ENCODE measurements around the gene CACNA1C. TPM values are rescaled to one million over a fixed set of nuclear protein-coding genes. Genes with fewer than 3 reads are reported as not detected.

Gene CACNA1C
- total RNA-seq, 2 donors from 2014 or later: 8.1 to 18.2 TPM

DNA sequence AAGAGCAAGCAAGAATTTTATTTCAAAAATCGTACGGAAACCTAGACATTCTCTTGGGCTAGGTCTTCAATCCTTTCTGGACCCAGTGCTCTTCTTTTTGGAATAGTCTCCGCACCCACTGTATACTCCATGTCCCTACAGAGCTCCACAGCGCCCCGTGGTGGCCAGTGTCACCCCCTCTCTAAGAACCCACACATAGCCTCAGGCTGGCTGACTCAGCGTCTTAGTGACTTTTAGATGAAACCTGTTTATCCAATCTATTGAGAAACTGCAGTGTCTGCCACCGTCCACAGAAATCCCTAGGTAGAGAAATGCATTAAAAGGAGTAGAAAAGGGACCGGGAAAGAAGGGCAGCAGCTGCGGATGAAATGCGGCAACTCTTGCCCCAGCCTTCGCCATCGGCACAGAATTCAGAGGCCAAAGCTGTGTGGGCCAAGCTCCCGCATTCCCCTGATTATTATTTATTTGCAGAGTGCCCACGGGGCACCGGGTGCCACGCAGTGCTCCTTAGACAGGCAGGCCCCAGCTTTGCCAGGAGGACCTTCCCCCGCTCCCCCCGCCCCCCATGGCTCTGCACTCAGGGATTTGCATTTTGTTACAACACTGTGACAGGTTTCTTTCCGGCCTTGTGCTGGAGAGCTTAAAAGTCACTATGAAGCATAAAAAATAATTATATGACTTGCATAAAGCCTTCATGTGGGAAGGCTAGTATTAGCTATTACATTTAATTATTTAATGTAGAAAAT is 571.9 kb downstream of the CACNA1C start:
- Histone ChIP-seq H3K4me1 (replicated peaks) (no peaks in the 10 kb centered on the region), H3K4me3 (no peak overlapping the region), H3K27ac (no peak overlapping the region), H3K9me3 (no peaks in the 10 kb centered on the region), H3K36me3 (no peaks in the 10 kb centered on the region), H3K27me3 (replicated peaks; ENCODE audit: insufficient read depth) (no peaks in the 10 kb centered on the region)
- intact Hi-C loops (cut with DNase I): no loop called here
- 51% methylated on average over 19 of the region's 19 CpGs for WGBS
- no peak for DNase-seq (ENCODE audit: low spot score)
- TF ChIP-seq POLR2AphosphoS5 (IDR thresholded peaks at IDR 0.05) (no peak), POLR2A (IDR thresholded peaks at IDR 0.05) (no peak)
- TF ChIP-seq, protein P1, sequence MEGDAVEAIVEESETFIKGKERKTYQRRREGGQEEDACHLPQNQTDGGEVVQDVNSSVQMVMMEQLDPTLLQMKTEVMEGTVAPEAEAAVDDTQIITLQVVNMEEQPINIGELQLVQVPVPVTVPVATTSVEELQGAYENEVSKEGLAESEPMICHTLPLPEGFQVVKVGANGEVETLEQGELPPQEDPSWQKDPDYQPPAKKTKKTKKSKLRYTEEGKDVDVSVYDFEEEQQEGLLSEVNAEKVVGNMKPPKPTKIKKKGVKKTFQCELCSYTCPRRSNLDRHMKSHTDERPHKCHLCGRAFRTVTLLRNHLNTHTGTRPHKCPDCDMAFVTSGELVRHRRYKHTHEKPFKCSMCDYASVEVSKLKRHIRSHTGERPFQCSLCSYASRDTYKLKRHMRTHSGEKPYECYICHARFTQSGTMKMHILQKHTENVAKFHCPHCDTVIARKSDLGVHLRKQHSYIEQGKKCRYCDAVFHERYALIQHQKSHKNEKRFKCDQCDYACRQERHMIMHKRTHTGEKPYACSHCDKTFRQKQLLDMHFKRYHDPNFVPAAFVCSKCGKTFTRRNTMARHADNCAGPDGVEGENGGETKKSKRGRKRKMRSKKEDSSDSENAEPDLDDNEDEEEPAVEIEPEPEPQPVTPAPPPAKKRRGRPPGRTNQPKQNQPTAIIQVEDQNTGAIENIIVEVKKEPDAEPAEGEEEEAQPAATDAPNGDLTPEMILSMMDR (IDR thresholded peaks at IDR 0.05): no peak

DNA sequence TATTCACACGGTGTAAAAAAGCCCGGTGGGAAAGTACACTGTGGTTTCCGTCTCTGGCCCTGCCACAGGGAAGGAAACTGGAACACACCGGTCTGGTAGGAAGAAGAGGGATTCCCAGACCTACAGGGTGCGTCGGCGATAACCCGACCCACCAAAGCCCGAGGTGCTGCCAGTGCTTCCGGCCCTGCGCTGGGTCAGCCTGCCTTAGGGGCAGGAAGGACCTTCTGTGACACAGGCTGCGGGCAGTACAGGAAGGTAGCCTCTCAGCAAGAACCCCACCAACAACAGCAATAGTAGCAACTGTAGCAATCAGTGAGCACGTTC is 572.5 kb downstream of the CACNA1C start:
- no peaks in the 10 kb centered on the region for H3K4me1 ChIP-seq (replicated peaks)
- H3K4me3 ChIP-seq: no peak overlapping the region
- no peak overlapping the region for H3K27ac ChIP-seq
- no peaks in the 10 kb centered on the region for H3K27me3 ChIP-seq (replicated peaks; ENCODE audit: insufficient read depth)
- no peak for TF ChIP-seq POLR2AphosphoS5 (IDR thresholded peaks at IDR 0.05)
- TF ChIP-seq, protein P1 (IDR thresholded peaks at IDR 0.05): no peak
- TF ChIP-seq POLR2A (IDR thresholded peaks at IDR 0.05): no peak
- WGBS: 69% methylated on average over 13 of the region's 13 CpGs
- intact Hi-C loops (cut with DNase I): no loop called here
- no peaks in the 10 kb centered on the region for H3K9me3 ChIP-seq
- no peaks in the 10 kb centered on the region for H3K36me3 ChIP-seq
- no peak for DNase-seq (ENCODE audit: low spot score)

DNA sequence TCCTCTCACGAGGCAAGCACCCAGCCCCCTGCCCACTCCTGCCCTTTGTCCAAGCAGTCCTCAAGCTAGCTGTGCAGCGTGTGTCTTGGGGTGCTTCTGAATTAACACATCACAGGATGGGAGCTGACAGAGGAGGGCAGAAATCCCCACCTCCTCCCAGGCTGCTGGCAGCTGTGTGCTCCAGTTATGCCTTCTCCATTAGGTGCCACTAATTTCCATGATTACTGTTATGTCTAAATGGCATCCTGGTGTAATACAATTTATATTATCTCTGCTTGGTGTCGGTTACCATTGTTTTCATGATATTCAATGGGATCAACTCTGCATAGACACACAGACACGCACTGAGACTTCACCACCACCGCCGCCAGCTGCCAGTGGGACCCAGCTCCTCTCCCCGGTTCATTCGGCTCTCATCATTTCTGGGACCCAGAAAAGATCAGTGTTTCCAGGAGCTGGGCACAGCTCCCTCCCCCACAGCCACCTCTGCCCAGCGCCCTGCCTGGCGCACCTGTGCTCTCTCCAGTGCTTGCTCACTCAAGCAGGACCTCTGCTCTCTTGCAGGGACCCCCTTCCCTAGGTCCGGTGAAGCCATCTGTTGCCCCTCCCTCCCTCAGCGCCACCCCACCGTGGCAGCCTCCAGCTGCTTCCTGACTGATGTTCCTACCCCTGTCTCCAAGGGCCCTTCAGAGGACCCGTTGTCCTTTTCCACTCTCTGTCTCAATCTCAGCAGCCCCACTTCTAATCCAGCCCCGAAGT is 574.5 kb downstream of the CACNA1C start:
- intact Hi-C loops (cut with DNase I): no loop called here
- DNase-seq (ENCODE audit: low spot score): no peak

DNA sequence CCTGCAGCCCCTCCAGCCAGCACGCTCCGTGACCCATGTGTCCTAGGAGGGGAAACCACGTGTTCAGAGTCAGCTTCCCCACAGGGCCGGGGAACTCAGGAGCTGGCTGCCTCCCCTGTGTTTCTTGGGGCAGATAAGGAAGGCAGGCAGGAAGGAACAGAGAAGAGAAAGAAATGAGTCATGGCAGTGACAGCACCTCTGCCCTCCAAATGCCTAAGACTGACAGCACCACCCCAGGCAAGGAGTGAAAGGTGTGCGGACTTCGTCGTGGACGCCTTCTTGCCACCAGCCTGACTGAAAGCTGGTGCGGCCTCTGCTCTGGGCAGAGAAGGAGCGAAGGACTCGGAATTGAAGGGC is 575.0 kb downstream of the CACNA1C start:
- H3K9me3 ChIP-seq: no peaks in the 10 kb centered on the region
- no peaks in the 10 kb centered on the region for H3K4me1 ChIP-seq (replicated peaks)
- TF ChIP-seq POLR2A (IDR thresholded peaks at IDR 0.05): no peak
- TF ChIP-seq, protein P1 (IDR thresholded peaks at IDR 0.05): no peak
- TF ChIP-seq POLR2AphosphoS5 (IDR thresholded peaks at IDR 0.05): no peak
- DNase-seq (ENCODE audit: low spot score): no peak
- 78% methylated on average over 11 of the region's 11 CpGs for WGBS
- H3K27ac ChIP-seq: no peak overlapping the region
- intact Hi-C loops (cut with DNase I): no loop called here
- no peaks in the 10 kb centered on the region for H3K27me3 ChIP-seq (replicated peaks; ENCODE audit: insufficient read depth)
- H3K4me3 ChIP-seq: no peak overlapping the region
- no peaks in the 10 kb centered on the region for H3K36me3 ChIP-seq

More for the DNA sequence above, 574.5 kb downstream of the CACNA1C start:
- no peak for TF ChIP-seq POLR2A (IDR thresholded peaks at IDR 0.05)
- TF ChIP-seq POLR2AphosphoS5 (IDR thresholded peaks at IDR 0.05): no peak
- TF ChIP-seq, protein P1 (IDR thresholded peaks at IDR 0.05): no peak
- Histone ChIP-seq H3K27me3 (replicated peaks; ENCODE audit: insufficient read depth) (no peaks in the 10 kb centered on the region), H3K27ac (no peak overlapping the region), H3K9me3 (no peaks in the 10 kb centered on the region), H3K36me3 (no peaks in the 10 kb centered on the region), H3K4me3 (no peak overlapping the region), H3K4me1 (replicated peaks) (no peaks in the 10 kb centered on the region)
- WGBS: 74% methylated on average over 15 of the region's 15 CpGs

DNA sequence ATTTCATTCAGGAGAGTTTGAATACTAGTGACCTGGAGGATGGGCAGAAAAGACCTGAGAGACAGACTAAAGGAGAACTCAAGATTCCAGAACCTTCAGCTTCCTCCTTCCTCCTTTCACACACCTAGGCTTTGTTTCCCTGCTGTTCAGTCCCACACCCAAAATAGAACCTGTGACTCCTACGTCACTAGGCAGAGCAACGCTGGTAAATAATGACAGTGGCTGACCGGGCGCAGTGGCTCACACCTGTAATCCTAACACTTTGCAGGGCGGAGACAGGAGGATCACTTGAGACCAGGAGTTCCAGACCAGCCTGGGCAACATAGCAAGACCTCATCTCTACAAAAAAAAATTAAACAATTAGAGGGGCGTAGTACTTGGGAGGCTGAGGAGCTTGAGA is 575.6 kb downstream of the CACNA1C start:
- WGBS: 85% methylated on average over 6 of the region's 6 CpGs
- no peaks in the 10 kb centered on the region for H3K9me3 ChIP-seq
- no peak for DNase-seq (ENCODE audit: low spot score)
- intact Hi-C loops (cut with DNase I): no loop called here
- no peak overlapping the region for H3K27ac ChIP-seq
- no peaks in the 10 kb centered on the region for H3K27me3 ChIP-seq (replicated peaks; ENCODE audit: insufficient read depth)
- TF ChIP-seq, protein P1 (IDR thresholded peaks at IDR 0.05): no peak
- TF ChIP-seq POLR2A (IDR thresholded peaks at IDR 0.05) (no peak), POLR2AphosphoS5 (IDR thresholded peaks at IDR 0.05) (no peak)
- H3K36me3 ChIP-seq: no peaks in the 10 kb centered on the region
- H3K4me1 ChIP-seq (replicated peaks): no peaks in the 10 kb centered on the region
- H3K4me3 ChIP-seq: no peak overlapping the region
